Measurements from ENCODE around the gene DKC1.
A peak's percentile ranks its signal among the peaks of the same experiment; 100 is the strongest.

The DKC1 gene

DNA sequence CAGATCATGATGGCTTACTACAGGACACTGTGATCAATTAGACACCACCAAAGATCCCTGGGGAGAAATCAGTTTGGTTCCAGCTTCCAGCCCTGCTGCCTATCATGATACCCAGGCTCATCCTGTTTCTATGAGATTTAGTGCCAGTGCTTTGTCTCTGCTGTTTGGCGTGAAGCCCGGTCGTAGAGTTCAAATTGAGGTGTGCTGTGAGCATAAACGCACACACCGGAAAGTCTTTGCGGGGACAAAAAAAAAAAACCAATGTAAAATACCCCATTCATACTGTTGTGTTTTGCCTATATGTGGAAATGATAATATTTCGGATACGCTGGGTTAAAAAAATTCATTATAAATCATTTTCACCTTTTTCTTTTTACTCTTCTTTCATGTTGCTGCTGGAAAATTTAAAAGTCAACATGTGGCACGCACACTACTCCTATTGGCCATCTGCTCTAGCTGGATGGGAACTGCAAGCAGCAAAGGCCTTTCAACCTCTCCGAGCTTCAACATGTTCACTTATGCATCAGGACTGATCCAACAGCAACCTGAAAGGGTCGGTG, 607 bp upstream of the DKC1 start:
- H3K4me3 ChIP-seq (replicated peaks; ENCODE audit: low read depth, low read length), result peak overlapping the region; percentile 69
- TF ChIP-seq, protein P1, sequence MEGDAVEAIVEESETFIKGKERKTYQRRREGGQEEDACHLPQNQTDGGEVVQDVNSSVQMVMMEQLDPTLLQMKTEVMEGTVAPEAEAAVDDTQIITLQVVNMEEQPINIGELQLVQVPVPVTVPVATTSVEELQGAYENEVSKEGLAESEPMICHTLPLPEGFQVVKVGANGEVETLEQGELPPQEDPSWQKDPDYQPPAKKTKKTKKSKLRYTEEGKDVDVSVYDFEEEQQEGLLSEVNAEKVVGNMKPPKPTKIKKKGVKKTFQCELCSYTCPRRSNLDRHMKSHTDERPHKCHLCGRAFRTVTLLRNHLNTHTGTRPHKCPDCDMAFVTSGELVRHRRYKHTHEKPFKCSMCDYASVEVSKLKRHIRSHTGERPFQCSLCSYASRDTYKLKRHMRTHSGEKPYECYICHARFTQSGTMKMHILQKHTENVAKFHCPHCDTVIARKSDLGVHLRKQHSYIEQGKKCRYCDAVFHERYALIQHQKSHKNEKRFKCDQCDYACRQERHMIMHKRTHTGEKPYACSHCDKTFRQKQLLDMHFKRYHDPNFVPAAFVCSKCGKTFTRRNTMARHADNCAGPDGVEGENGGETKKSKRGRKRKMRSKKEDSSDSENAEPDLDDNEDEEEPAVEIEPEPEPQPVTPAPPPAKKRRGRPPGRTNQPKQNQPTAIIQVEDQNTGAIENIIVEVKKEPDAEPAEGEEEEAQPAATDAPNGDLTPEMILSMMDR (IDR thresholded peaks at IDR 0.05; ENCODE audit: low read length, missing control alignments), result no peak
- DNase-seq (ENCODE audit: low read depth), result no peak

DNA sequence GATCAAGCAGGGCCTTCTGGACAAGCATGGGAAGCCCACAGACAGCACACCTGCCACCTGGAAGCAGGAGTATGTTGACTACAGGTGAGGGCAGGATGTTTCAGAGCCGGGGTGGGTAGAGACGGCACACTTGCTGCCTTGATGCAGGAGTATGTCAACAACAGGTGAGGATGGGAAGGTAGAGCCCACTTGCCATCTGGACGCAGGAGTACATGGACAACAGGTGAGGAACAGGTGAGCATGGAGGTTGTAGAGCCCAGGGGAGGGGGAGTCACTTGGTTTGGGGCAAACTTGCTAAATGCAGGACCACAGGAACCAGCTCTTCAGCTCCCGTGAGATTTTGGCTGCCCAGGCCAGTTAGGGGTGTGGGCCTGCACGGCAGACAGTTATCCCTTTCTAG, 12.0 kb downstream of the DKC1 start:
- no peak overlapping the region for H3K4me3 ChIP-seq (replicated peaks; ENCODE audit: low read depth, low read length)
- TF ChIP-seq, protein P1 (IDR thresholded peaks at IDR 0.05; ENCODE audit: low read length, missing control alignments), result no peak
- no peak for DNase-seq (ENCODE audit: low read depth)

DNA sequence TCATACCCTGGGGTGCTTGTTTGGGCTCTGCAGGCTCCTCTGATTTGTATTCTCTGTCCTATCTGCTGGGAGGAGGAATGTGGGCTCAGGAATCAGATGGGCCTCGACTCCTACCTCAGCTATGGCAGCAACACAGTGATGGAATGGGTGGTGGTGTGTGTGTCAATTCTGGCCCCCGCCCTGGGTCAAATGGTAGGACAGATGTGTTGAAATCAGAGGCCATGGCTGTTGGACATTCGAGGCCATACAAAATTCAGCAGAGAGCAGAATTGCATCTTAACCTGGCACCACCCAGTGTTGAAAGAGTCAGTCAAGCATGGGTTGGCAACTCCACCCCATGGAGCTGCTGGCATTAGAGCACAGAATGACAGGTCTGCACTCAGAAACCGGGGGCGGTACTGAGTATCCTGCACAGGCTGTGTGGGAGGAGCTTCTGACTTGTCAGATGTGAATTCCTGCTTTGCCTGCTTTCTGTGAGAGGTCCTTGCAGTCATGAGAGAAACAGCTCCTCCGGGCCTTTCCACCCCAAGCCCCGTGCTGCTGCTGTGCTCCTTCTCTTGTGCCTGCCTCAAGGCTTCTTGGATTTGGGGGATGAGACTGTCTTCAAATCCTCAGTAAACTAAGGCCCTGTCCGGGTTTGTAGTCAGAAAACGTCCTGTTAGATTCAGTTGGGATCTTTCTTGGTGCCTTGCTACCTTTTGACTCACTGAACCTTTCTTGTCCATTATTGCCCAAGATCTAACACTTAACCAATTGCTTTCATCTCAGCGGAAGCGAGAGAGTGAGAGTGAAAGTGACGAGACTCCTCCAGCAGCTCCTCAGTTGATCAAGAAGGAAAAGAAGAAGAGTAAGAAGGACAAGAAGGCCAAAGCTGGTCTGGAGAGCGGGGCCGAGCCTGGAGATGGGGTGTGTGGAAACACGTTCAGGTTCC, 13.0 kb downstream of the DKC1 start:
- H3K4me3 ChIP-seq (replicated peaks; ENCODE audit: low read depth, low read length), result no peak overlapping the region
- DNase-seq (ENCODE audit: low read depth), result peak; percentile 29
- TF ChIP-seq, protein P1 (IDR thresholded peaks at IDR 0.05; ENCODE audit: low read length, missing control alignments), result no peak

DNA sequence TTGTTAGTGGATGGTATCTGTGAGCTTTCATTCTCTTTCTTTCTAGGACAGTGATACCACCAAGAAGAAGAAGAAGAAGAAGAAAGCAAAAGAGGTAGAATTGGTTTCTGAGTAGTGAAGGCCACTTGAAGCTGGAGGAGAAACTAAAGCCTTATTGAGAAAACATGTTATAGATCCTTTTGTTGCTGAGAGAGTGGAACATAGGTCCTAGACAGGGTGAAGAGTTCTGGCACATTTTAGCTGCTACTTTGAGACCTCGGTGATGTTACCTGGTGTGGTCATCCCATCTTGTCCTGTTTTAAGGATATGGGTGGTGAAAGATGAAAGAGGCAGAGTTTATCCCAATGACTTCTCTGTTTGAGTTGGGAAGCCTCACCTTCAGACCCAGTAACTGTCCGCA, 14.1 kb downstream of the DKC1 start:
- TF ChIP-seq, protein P1 (IDR thresholded peaks at IDR 0.05; ENCODE audit: low read length, missing control alignments), result no peak
- no peak for DNase-seq (ENCODE audit: low read depth)
- H3K4me3 ChIP-seq (replicated peaks; ENCODE audit: low read depth, low read length), result no peak overlapping the region

DNA sequence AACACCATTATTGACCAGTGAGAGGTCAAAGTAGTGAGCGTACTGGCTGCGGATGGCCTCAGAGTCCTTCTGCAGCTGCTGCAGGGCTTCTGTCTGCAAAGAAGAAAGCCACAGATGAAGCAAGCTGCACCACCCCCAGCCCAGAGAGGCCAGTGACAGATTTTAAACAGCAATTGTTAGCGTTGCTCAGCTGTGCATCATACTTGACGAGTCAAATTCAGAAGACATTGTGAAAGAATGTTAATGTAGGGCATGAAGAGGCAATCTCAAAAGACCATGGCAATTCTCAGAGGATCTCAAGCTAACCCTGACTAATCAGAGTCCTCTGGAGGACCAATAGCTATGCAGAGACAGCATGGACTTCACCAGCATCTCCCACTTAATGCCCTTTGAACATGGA, 16.6 kb downstream of the DKC1 start:
- TF ChIP-seq, protein P1 (IDR thresholded peaks at IDR 0.05; ENCODE audit: low read length, missing control alignments), result no peak
- no peak overlapping the region for H3K4me3 ChIP-seq (replicated peaks; ENCODE audit: low read depth, low read length)
- DNase-seq (ENCODE audit: low read depth), result peak; percentile 15

DNA sequence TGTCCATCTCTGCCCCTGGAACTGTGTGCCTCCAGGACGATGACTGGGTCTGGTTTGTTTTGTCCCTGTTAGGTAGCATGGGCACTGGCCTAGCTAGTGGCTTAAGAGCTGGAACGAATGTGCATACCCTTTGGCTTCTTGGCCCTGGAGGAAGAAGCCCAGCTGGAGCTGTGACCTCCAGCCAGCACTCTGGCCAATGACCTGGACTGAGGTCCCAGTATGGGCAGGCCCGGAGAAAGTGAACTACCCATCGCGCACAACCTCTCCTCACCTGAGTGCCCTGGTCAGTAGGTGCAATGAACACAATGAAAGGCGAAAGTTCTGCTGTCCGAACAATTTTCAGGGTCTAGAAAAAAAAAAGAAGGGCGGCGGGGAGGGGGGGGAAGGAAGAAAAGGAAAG, 18.3 kb downstream of the DKC1 start:
- H3K4me3 ChIP-seq (replicated peaks; ENCODE audit: low read depth, low read length), result no peak overlapping the region
- TF ChIP-seq, protein P1 (IDR thresholded peaks at IDR 0.05; ENCODE audit: low read length, missing control alignments), result no peak

More for the DNA sequence above, 18.3 kb downstream of the DKC1 start:
- no peak for DNase-seq (ENCODE audit: low read depth)

Measured in fibroblast of pulmonary artery (primary cell).